Neuronal stem cell (in vitro differentiated cells): ENCODE data around the gene COX7B2.

Source experiments
- DNase-seq: peaks from one replicate; pipeline ENCODE4 v3.0.0-alpha.2; 2013; ENCODE audit warnings: low spot score
- H2AFZ ChIP-seq: one replicate; pipeline ENCODE4 v1.6.1; 2013; ENCODE audit warnings: mild to moderate bottlenecking, low read length, inconsistent platforms
- H2AK5ac ChIP-seq: 2 replicates; pipeline ENCODE4 v1.6.1; 2013; ENCODE audit warnings: low read depth, mild to moderate bottlenecking, inconsistent platforms, low read length, moderate library complexity, mixed read lengths
- H2BK120ac ChIP-seq: 2 replicates; pipeline ENCODE4 v1.6.1; 2013; ENCODE audit warnings: low read depth, mild to moderate bottlenecking, inconsistent platforms, low read length, moderate library complexity, mixed read lengths
- H2BK12ac ChIP-seq: one replicate; pipeline ENCODE4 v1.6.1; 2013; ENCODE audit warnings: low read length, inconsistent platforms
- H2BK15ac ChIP-seq: 2 replicates; pipeline ENCODE4 v1.6.1; 2013; ENCODE audit warnings: mild to moderate bottlenecking, low read length, inconsistent platforms, mixed read lengths
- H2BK5ac ChIP-seq: one replicate; pipeline ENCODE4 v1.6.1; 2013; ENCODE audit warnings: inconsistent platforms, mild to moderate bottlenecking, low read length, moderate library complexity
- H3K14ac ChIP-seq: one replicate; pipeline ENCODE4 v1.6.1; 2013; ENCODE audit warnings: low read length, inconsistent platforms
- H3K18ac ChIP-seq: 2 replicates; pipeline ENCODE4 v1.6.1; 2013; ENCODE audit warnings: low read length, inconsistent platforms
- H3K23ac ChIP-seq: 2 replicates; pipeline ENCODE4 v1.6.1; 2013; ENCODE audit warnings: low read depth, mild to moderate bottlenecking, mixed read lengths, low read length, inconsistent platforms; ENCODE audit not compliant: poor library complexity
- H3K27ac ChIP-seq: replicated peaks from 3 replicates; pipeline ENCODE4 v1.5.1; 2013; ENCODE audit warnings: low read length, inconsistent platforms
- H3K27me3 ChIP-seq, 3 experiments: 2 replicates each; pipeline ENCODE4 v1.6.1; 2013; ENCODE audit warnings: low read length in 3 of 3, mild to moderate bottlenecking in 2 of 3, inconsistent platforms in 1 of 3, low read depth in 1 of 3, mixed read lengths in 1 of 3, moderate library complexity in 1 of 3; ENCODE audit not compliant: control insufficient read depth in 3 of 3, insufficient read depth in 3 of 3
- H3K36me3 ChIP-seq, 2 donors: replicated peaks in 1 of 2; 2 replicates each; pipeline ENCODE4 v1.6.1; 2013; ENCODE audit warnings: low read length in 2 of 2; ENCODE audit not compliant: control insufficient read depth in 2 of 2, insufficient read depth in 2 of 2
- H3K4ac ChIP-seq: 2 replicates; pipeline ENCODE4 v1.6.1; 2013; ENCODE audit warnings: inconsistent platforms, mild to moderate bottlenecking, low read length, moderate library complexity
- H3K4me1 ChIP-seq, 2 donors: 1 replicate in 1 of 2; 2 replicates in 1 of 2; pipeline ENCODE4 v1.6.1; 2013; ENCODE audit warnings: low read length in 2 of 2, low read depth in 1 of 2; ENCODE audit not compliant: control insufficient read depth in 2 of 2, insufficient read depth in 1 of 2
- H3K4me2 ChIP-seq: one replicate; pipeline ENCODE4 v1.6.1; 2013; ENCODE audit warnings: mild to moderate bottlenecking, low read length, inconsistent platforms; ENCODE audit not compliant: insufficient read depth, poor library complexity, severe bottlenecking
- H3K4me3 ChIP-seq, 2 donors: 2 replicates each; pipeline ENCODE4 v1.5.1; 2013; ENCODE audit warnings: low read length in 2 of 2, mild to moderate bottlenecking in 2 of 2, inconsistent platforms in 1 of 2, moderate library complexity in 1 of 2
- H3K79me1 ChIP-seq: one replicate; pipeline ENCODE4 v1.6.1; 2013; ENCODE audit warnings: low read depth, mild to moderate bottlenecking, inconsistent platforms, low read length, moderate library complexity
- H3K9ac ChIP-seq: one replicate; pipeline ENCODE4 v1.6.1; 2013; ENCODE audit warnings: mild to moderate bottlenecking, low read depth, low read length, inconsistent platforms; ENCODE audit not compliant: poor library complexity
- H3K9me3 ChIP-seq, 2 donors: replicated peaks in 1 of 2; 2 replicates each; pipeline versions ENCODE3 to v1.6.1; 2013; ENCODE audit warnings: low read length in 2 of 2, mild to moderate bottlenecking in 2 of 2, inconsistent platforms in 1 of 2, low read depth in 1 of 2, mixed read lengths in 1 of 2, moderate library complexity in 1 of 2; ENCODE audit not compliant: control insufficient read depth in 2 of 2, insufficient read depth in 1 of 2
- H4K8ac ChIP-seq: one replicate; pipeline ENCODE4 v1.6.1; 2013; ENCODE audit warnings: low read depth, mild to moderate bottlenecking, inconsistent platforms, low read length, moderate library complexity
- H4K91ac ChIP-seq: one replicate; pipeline ENCODE4 v1.6.1; 2013; ENCODE audit warnings: low read length, low read depth, mild to moderate bottlenecking, inconsistent platforms; ENCODE audit not compliant: poor library complexity
- WGBS, 2 donors: extraction: QIAGEN DNeasy Blood & Tissue Kit; methylation state at CpG; one replicate each; pipeline ENCODE4 v1.1.7; 2013; ENCODE audit warnings: missing lambda C conversion rate in 2 of 2, mixed read lengths in 1 of 2; ENCODE audit not compliant: insufficient read length in 2 of 2, insufficient replicate concordance in 1 of 2; ENCODE audit errors: extremely low coverage in 2 of 2; 5-methylcytosine and 5-hydroxymethylcytosine counted together

COX7B2 gene

GRCh38 chr4:46908148-46908547 lies 897 bp downstream of the COX7B2 start:
- WGBS, 2 donors = no CpG with 5 or more reads among the region's 4 CpGs
- no peak overlapping the region for H3K23ac ChIP-seq
- no peak overlapping the region for H2BK12ac ChIP-seq
- no peaks in the 10 kb centered on the region for H3K36me3 ChIP-seq
- no peaks in the 10 kb centered on the region for H3K9me3 ChIP-seq
- no peak overlapping the region for H2BK120ac ChIP-seq
- no peak overlapping the region for H3K4me3 ChIP-seq
- H3K4me2 ChIP-seq = no peak overlapping the region
- H2AK5ac ChIP-seq = no peak overlapping the region
- no peak overlapping the region for H3K9ac ChIP-seq
- H2AFZ ChIP-seq = no peak overlapping the region
- H3K4ac ChIP-seq = no peak overlapping the region
- no peaks in the 10 kb centered on the region for H3K79me1 ChIP-seq
- no peak overlapping the region for H2BK5ac ChIP-seq
- H3K18ac ChIP-seq = no peak overlapping the region
- H4K8ac ChIP-seq = no peak overlapping the region
- DNase-seq = no peak
- no peak overlapping the region for H2BK15ac ChIP-seq
- no peaks in the 10 kb centered on the region for H3K4me1 ChIP-seq
- no peak overlapping the region for H3K14ac ChIP-seq
- no peak overlapping the region for H4K91ac ChIP-seq
- H3K27ac ChIP-seq = no peak overlapping the region
- no peaks in the 10 kb centered on the region for H3K27me3 ChIP-seq

GRCh38 chr4:46900082-46900481 lies 9.0 kb downstream of the COX7B2 start:
- Histone ChIP-seq H3K9me3 (no peaks in the 10 kb centered on the region), H2AFZ (no peak overlapping the region), H3K9ac (no peak overlapping the region), H3K79me1 (no peaks in the 10 kb centered on the region), H4K8ac (no peak overlapping the region), H3K27ac (no peak overlapping the region), H3K23ac (no peak overlapping the region), H3K4me2 (no peak overlapping the region), H4K91ac (no peak overlapping the region), H3K4me3 (no peak overlapping the region), H2BK15ac (no peak overlapping the region), H3K27me3 (no peaks in the 10 kb centered on the region), H3K14ac (no peak overlapping the region), H3K4ac (no peak overlapping the region), H2BK120ac (no peak overlapping the region), H2BK12ac (no peak overlapping the region), H2AK5ac (no peak overlapping the region), H3K4me1 (no peaks in the 10 kb centered on the region), H3K18ac (no peak overlapping the region), H3K36me3 (no peaks in the 10 kb centered on the region), H2BK5ac (no peak overlapping the region)
- no peak for DNase-seq
- no CpG with 5 or more reads among the region's 1 CpG for WGBS, 2 donors

GRCh38 chr4:46894826-46895225 lies 14.2 kb downstream of the COX7B2 start:
- no CpG with 5 or more reads among the region's 5 CpGs for WGBS, 2 donors
- Histone ChIP-seq H3K18ac (no peak overlapping the region), H2BK12ac (no peak overlapping the region), H3K27ac (no peak overlapping the region), H2BK120ac (no peak overlapping the region), H3K9me3 (no peaks in the 10 kb centered on the region), H3K36me3 (no peaks in the 10 kb centered on the region), H2BK5ac (no peak overlapping the region), H2AFZ (no peak overlapping the region), H3K14ac (no peak overlapping the region), H4K91ac (no peak overlapping the region), H3K23ac (no peak overlapping the region), H3K27me3 (no peaks in the 10 kb centered on the region), H3K4me1 (no peaks in the 10 kb centered on the region), H3K9ac (no peak overlapping the region), H4K8ac (no peak overlapping the region), H3K79me1 (no peaks in the 10 kb centered on the region), H2AK5ac (no peak overlapping the region), H3K4me2 (no peak overlapping the region), H3K4me3 (no peak overlapping the region), H3K4ac (no peak overlapping the region), H2BK15ac (no peak overlapping the region)
- DNase-seq = no peak

- no peaks in the 10 kb centered on the region for H3K27me3 ChIP-seq
- H3K14ac ChIP-seq = no peak overlapping the region
- no peak overlapping the region for H2BK5ac ChIP-seq
- H3K4me1 ChIP-seq = no peaks in the 10 kb centered on the region
- no peak overlapping the region for H4K91ac ChIP-seq
- no peak overlapping the region for H2BK12ac ChIP-seq
- no peak overlapping the region for H2AFZ ChIP-seq
- H3K27ac ChIP-seq = no peak overlapping the region
- H4K8ac ChIP-seq = no peak overlapping the region
- H2AK5ac ChIP-seq = no peak overlapping the region
- H3K23ac ChIP-seq = no peak overlapping the region
- H3K4me3 ChIP-seq = no peak overlapping the region
- no peak for DNase-seq
- H3K36me3 ChIP-seq = no peaks in the 10 kb centered on the region
- H2BK15ac ChIP-seq = no peak overlapping the region
- H3K9me3 ChIP-seq = no peaks in the 10 kb centered on the region
- H3K79me1 ChIP-seq = no peaks in the 10 kb centered on the region
- H3K4me2 ChIP-seq = no peak overlapping the region
- WGBS, 2 donors = no CpG with 5 or more reads among the region's 2 CpGs
- no peak overlapping the region for H3K9ac ChIP-seq
- H3K18ac ChIP-seq = no peak overlapping the region
- H3K4ac ChIP-seq = no peak overlapping the region
- H2BK120ac ChIP-seq = no peak overlapping the region
Observed at GRCh38 chr4:46890056-46890455, 19.0 kb downstream of the COX7B2 start.
